ENCODE data around the gene TTC28.

DNA sequence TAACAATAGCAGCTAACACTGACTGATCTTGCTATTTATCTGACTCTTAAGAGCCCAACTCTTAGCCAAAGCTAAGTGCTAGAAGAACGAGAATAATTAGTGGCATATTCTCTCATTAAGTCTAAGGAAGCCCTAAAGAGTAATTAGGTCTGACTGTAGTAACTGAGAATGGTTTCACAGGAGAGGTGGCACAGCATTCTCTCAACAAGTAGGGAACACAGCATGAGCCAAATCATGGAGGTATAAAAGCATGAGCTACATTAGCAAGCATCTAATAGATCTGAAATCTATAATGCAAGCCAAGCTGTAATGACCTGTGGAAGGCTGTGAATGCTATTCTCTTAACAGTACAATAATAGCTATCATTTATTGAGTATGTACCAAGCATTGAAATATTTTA is 230.6 kb downstream of the TTC28 start:
- TF ChIP-seq CTCF (IDR thresholded peaks at IDR 0.05), result no peak
- no peak for TF ChIP-seq EZH2phosphoT487 (IDR thresholded peaks at IDR 0.05)
